ENCODE measurements around the gene SORCS2.

DNA sequence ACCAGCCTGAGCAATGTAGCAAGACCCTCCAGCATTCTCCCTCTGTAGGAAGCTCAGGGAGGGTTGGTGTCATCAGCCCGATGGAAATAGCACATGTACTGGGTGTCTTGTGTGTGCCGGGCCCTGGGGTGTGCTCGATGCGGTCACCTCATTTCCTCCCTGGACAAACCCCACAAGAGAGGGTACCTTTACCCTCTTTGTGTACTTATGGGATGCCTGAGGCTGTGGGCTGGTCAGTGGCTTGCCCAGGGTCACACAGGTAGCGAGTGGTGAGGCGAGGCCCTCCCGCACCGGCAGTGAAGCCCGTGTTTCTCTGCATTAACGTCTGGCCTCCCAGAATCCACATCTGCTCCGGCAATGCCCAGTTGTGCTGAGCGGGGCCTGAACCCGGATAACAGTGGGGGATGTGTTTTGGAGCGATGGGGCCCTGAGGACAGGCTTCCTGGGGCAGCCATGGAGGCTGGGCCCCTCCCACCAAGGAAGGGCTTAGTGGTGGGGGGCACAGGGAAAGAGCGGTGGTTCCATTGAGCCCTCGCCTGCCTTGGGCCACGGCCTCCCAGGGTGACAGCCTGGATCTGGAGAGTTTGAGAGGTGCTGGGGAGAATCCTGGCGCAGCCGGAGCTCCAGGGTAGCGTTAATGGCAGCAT lies 234.3 kb downstream of the SORCS2 start:
- TF ChIP-seq ZNF274 (IDR thresholded peaks at IDR 0.05; ENCODE audit: low read depth, low read length) (no peak), SUZ12 (IDR thresholded peaks at IDR 0.05; ENCODE audit: extremely low read depth, insufficient read depth, insufficient read length) (no peak)
